RPMI8226 (cell line): Measurements from ENCODE around the gene NPY4R2.
"Not testable (repeated sequence)": the region's sequence is repeated elsewhere in the genome, so short reads cannot be mapped to it uniquely, and the experiment has no call there.

Experiments
- DNase-seq: peaks from one replicate; pipeline ENCODE4 v3.0.0-alpha.2; 2015

NPY4R2 gene

GRCh38 chr10:47918475-47918874 lies at the start of gene NPY4R2:
NPY4R2 (plus strand) TSS chr10:47918662; CDS start chr10:47921988, 3,326 bp downstream.
- DNase-seq, result not testable (repeated sequence)

DNA sequence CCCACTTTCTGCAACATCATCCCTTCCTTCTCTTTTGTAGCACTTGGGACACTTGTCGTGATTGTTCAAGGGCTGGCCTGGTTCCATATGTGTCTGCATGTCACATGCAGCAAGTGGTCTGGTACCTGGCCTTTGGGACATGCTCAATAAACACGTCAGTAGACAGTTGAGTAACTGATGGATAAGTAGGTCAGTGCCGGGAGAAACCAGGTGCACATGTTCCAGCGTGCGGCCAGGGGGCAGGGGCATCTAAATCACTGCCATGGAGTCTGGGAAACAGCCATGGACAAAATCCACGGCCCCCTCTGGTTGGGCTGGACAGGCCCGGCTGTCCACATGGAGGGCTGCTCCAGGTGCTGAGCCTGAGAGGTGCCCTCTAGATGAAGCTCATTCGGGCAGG lies 47.6 kb upstream of the NPY4R2 start:
- not testable (repeated sequence) for DNase-seq

DNA sequence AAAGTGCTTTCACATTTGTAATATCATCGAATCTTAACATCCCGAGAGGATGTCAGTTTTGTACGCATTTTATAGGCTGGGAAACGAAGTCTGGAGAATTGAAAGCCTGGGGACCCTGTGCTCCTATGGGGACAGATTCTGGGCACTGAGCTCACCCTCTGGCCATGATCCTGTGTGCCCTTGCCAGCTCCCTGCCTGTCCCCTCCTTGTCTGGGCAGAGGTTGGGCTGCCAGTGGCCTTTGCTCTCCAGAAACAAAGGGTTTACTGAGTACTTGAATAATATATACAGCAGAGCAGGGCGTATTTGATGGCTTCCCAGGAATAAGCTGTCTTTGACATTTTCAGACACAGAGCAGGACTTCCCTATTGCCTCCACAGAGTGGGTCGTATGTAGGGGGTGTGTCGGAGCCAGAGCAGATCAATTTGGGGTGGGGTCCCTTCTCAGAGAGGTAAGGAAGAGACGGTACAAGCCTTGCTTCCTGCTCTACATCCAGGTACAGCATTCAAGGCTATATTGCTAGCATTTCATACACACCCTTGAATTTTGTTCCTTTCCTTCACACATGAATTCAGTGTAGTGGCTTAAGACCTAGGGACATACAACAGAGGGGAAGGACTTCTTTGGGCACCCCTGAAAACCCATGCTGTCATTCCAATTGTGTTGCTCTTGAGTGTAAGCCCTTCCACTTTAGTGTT lies 46.8 kb upstream of the NPY4R2 start:
- not testable (repeated sequence) for DNase-seq

- DNase-seq, result not testable (repeated sequence)
Observed at GRCh38 chr10:47872236-47872635, 46.2 kb upstream of the NPY4R2 start.

- not testable (repeated sequence) for DNase-seq
Observed at GRCh38 chr10:47884239-47884638, 34.2 kb upstream of the NPY4R2 start.

- not testable (repeated sequence) for DNase-seq
Observed at GRCh38 chr10:47884934-47885333, 33.5 kb upstream of the NPY4R2 start.

DNA sequence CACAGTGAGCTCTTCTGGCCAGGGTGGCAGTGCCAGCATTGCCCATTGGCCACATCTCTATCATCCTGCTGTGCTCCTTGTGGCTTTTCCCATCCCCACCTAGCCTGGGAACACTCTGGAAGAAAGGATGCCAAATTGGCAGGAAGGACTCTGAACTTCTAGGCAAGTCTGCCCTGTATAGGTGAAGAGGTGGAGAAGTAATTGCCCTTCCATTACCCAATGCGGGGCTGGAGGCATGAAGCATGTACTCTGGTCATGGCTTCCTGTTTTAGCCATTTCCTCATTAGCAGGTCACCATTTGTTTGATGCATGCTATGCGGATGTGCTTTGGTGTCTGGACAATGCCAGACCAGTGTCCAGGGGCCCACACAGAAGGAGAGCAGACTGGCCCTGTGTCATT lies 32.1 kb upstream of the NPY4R2 start:
- DNase-seq, result not testable (repeated sequence)

- DNase-seq, result not testable (repeated sequence)
Observed at GRCh38 chr10:47886827-47887226, 31.6 kb upstream of the NPY4R2 start.

DNA sequence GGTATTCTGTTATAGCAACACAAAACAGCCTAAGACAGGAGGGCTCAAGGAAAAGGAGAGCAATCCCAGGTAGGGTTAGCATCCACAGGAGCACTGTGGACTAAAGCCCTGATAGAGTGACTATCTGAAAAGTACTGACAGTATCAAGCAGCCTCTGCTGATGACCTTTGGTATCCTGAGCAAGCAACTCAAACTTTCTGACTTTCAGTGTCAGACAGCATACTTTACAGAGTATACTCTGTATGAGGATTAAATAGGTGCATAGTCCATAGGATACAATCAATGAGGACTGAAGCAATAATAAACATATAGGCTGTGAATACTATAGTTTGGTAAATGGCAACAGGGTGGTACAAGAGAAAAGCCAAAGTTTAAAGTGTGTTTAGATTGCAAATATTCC lies 27.7 kb upstream of the NPY4R2 start:
- DNase-seq, result not testable (repeated sequence)

DNA sequence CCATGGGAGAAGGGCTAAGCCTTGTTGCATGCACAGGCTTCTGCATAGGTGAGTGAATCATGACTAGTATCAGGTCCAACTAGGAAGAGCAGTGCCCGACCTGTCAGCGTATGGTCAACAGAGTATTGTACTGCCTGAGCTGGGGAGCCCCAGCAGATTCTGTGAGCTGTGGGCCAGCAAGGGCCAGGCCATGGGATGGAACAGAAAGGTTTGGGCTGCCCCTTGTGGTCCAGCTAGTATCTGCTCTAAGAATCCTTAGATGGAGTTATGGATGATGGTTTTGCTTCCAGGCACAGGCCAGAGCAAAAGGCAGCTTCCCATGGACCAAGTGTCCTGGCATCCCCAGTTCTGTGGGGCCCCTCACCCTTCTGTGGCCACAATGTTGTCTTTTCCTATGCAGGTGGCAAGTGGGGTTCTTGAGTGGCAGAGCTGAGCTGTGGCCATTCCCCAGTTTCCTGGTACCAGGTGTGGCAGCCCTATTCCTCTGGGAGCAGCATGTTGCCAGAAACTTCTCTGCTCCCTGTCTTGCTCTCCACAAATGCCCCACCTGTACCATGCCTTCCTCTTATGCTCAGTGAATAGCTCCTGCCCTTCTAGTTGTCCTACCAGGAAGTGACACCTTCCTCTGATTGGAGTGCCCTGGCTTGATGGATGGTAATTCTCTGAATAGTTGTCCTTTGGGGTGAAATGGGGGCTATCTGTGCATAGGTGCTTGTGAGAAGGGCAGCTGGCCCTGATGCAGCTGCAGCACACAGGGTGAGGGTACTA lies 25.8 kb upstream of the NPY4R2 start:
- DNase-seq, result not testable (repeated sequence)

GRCh38 chr10:47894571-47894970 lies 23.9 kb upstream of the NPY4R2 start:
- DNase-seq, result not testable (repeated sequence)

DNA sequence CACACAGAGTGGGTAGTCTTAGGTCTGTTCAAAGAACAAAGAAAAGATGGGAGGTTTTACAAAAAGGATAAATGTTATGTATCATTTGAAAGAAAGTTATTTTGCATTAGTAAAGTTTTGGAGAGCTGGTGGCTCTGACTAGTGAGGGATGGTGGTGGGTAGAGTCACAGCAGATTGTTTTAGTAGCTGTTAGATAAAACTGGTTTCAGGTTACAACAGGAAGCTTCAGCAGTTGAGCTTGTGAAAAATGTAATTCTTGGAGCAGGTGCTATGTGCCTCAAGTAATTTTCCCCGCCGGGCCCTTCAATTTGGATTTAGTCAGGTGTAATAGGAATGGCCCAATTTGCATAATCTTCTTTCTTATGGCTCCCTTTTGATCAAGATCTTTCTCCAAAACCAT lies 20.6 kb upstream of the NPY4R2 start:
- DNase-seq, result not testable (repeated sequence)

GRCh38 chr10:47909333-47909732 lies 9.1 kb upstream of the NPY4R2 start:
- not testable (repeated sequence) for DNase-seq

DNA sequence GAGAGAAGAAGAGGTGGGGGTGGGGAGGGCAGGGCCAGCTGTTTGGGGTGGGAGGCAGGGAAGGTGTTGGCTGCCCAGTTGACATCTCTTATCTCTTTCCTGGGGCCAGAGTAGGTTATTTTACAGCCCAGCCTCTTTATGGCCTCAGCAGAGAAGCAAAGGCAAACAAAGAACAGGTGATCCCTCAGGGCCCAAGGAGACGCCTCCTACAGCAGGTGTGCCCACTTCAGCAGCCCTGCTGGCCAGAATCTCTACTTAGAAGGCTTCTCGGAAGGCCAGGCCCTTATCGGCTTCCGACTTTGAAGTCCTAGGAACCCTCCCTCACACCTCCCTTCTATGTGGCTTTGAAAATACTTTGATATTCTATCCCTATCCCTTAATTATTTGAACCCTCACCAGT lies 8.0 kb upstream of the NPY4R2 start:
- not testable (repeated sequence) for DNase-seq

DNA sequence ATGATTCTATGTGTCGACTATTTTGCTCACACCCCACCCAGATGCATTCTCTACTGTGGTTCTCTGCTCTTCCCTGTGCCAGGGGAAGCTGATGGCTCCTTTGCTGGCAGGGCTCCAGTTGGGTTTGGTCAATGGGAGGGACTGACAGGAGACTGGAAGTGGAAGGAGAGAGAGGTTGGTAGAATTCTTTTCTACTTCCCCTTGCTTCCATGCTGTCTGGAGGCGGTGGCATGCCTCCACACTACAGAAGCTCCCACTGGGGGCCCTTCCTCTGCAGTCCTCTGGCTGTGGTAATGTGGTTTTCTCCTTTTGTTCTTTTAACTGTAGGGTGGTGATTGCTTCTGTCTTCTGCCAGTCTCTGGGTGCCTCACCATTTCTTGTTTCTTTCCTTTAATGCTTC lies 4.4 kb upstream of the NPY4R2 start:
- not testable (repeated sequence) for DNase-seq

DNA sequence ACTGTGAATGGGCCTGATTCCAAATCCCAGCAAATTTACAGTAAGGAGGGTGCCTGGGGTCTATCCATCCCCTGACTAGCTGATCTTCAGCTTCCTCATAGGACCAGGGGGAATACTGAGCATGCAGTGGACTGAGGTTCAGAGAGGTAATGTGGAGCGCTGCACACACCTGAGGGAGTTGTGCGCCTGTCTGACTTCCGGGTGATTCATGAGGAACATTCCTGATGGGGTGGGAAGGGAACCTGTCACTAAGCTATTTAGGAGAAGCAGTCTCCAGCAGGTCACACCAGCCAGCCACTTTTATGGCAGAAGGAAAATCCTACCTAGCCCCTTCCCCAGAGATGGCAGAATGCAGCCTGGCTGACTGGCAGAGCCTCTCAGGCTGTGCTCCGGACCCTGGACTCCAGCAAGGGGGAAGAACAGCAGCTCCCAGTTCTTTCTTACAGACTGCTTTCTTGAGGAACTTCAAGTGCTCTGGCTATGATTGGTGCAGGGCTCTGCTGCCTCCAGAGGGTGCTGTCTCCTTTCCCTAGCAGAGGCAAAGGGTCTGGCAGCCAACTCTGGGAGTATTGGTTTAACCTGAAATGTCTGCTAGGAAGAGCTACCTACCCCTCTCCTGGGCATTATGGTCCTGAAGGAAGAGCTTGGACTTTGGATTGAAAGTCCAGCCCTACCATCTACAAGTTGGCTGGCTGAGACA lies 2.5 kb upstream of the NPY4R2 start:
- DNase-seq, result not testable (repeated sequence)

GRCh38 chr10:47920610-47921009 lies 2.1 kb downstream of the NPY4R2 start:
- not testable (repeated sequence) for DNase-seq

DNA sequence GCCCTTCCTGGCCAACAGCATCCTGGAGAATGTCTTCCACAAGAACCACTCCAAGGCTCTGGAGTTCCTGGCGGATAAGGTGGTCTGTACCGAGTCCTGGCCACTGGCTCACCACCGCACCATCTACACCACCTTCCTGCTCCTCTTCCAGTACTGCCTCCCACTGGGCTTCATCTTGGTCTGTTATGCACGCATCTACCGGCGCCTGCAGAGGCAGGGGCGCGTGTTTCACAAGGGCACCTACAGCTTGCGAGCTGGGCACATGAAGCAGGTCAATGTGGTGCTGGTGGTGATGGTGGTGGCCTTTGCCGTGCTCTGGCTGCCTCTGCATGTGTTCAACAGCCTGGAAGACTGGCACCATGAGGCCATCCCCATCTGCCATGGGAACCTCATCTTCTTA lies 4.0 kb downstream of the NPY4R2 start:
- DNase-seq, result not testable (repeated sequence)

GRCh38 chr10:47924628-47925027 lies 6.2 kb downstream of the NPY4R2 start:
- DNase-seq, result not testable (repeated sequence)

GRCh38 chr10:47927147-47927916 lies 8.9 kb downstream of the NPY4R2 start:
- DNase-seq, result not testable (repeated sequence)

DNA sequence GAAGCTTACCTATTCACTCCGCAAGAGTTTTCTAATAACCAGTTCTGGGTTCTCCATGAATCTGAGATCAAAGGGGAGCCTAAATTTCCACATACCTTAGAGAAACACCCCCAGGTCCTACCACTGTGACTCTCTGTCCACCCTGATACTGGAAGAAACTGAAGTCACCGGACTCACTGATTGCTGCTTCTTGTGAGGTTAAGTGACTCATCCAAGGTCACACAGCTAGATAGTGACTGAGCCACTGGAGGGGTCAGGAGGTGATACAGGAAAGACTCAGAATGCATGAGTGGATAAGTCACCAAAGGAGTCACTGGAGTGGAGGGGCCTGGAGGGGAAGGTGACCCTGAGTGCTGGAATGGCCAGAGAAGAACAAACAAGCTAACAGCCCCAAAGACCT lies 9.8 kb downstream of the NPY4R2 start:
- DNase-seq, result not testable (repeated sequence)

- not testable (repeated sequence) for DNase-seq
Observed at GRCh38 chr10:47932824-47933223, 14.4 kb downstream of the NPY4R2 start.

- DNase-seq, result not testable (repeated sequence)
Observed at GRCh38 chr10:47933462-47933861, 15.0 kb downstream of the NPY4R2 start.
